HG03521 (cell line): ENCODE measurements around the gene TPH1.

Experiments used
- ATAC-seq: cut with Tn5 transposase; IDR thresholded peaks from one replicate; pipeline ENCODE4 v1.9.1; 2021; ENCODE audit warnings: mild to moderate bottlenecking, moderate library complexity; ENCODE audit not compliant: unreplicated experiment

TPH1 gene

GRCh38 chr11:18046116-18046777, at the start of gene TPH1:
TPH1 (minus strand) TSS chr11:18046269; CDS start chr11:18040762, 5,507 bp downstream.
- no peak for ATAC-seq

DNA sequence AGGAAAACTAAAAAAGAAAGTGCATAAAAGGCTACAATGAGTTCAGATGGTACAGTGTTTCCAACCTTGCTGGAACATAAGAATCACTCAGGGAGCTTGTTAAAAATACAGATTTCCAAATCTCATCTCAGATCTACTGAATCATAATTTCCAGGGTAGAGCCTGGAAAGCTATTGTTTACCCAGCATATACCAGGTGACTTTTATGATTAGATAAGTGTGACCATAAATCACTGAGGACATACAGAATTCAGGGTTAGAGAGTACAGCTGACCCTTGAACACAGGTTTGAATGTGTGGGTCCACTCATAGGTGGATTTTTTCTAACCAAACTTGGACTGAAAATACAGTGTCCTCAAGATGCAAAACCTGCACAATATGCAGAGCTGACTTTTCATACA, 47.9 kb upstream of the TPH1 start:
- no peak for ATAC-seq

DNA sequence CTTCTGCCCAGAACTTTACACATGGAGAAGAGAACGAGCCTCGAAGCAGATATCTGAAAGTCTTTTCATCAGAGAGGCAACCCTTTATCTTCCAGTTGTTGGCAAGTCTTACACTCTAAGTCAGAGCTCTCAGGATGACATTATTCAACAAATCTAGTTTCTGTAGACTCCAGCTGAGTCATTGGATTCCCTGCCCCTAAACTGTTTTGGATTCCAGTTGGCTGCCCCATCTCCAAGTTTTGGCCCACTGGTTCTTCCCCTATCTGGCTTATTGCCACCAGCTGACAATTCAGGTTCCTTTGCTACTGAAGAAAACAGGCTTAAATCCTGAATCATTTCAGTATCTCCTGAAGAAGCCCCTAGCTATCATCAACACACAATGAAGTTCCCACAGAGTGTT, 45.7 kb upstream of the TPH1 start:
- no peak for ATAC-seq

- no peak for ATAC-seq
These were observed 42.9 kb upstream of the TPH1 start for GRCh38 chr11:18088966-18089365.

GRCh38 chr11:18088366-18088765, 42.3 kb upstream of the TPH1 start:
- ATAC-seq: no peak

DNA sequence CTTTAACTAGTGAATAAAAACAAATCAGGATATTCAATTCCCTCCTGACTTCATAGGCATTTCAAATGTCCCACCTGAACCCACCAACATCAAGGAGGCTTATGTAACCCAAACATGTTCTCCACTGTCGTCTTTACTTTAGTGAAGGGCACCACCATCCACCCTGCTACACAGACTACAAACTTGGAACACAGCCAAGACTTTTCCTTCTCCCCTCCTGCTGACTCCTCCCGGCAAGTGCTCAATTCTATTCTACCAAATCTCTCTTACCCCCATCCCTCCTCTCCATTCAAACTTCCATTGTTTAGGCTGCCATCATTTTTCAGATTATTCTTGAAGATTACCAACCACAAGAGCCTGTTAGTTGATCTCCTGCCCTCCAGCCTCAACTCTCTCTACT, 35.5 kb upstream of the TPH1 start:
- ATAC-seq: no peak

GRCh38 chr11:18080451-18080850, 34.4 kb upstream of the TPH1 start:
- ATAC-seq: no peak

GRCh38 chr11:18078909-18079308, 32.8 kb upstream of the TPH1 start:
- no peak for ATAC-seq

- no peak for ATAC-seq
These were observed 29.4 kb upstream of the TPH1 start for GRCh38 chr11:18075444-18075843.

DNA sequence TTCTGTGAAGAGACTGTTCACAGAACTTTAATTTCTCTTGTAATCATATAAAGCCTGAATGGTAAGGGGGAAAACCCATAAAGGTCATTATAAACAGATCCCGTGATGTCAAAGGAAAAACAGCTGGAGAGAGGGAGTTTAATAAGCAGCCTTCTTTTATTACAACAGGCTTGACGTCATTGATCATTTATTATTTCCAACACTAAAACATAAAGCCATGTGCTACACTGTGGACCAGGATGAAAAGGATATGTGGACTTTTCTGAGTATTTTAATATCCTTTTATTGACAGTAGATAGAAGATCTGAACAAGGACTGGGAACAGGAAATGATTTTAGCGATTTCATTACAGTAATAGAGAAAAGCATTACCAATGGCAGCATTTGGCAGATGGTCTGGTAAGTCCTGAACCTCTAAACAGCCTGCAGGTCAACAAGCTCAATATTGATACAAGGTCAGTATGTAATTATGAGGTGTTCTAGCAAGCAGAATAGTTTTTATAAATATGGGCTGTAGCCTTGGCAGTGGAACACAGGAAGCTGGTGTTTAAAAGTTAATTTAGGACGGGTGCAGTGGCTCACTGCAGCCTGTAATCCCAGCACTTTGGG, 25.1 kb upstream of the TPH1 start:
- no peak for ATAC-seq

DNA sequence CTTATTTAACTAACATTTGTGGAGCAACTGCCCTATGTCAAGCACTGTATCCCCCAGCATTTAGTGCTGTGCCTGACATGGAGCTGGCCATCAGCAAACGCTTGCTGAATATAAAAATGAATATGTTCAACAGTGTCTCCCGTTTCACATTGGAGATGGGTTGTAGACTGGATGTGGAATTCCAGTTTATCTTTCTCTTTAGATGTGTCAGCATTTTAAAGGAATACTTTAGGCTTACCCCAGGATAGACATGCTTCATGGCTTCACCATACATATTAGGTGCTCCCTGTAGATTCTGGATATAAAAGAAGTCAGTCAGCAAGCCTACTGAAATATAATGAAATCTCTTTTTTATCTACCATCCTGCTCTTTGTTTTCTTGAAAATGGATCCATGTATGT, 21.3 kb upstream of the TPH1 start:
- no peak for ATAC-seq

- no peak for ATAC-seq
These were observed 20.6 kb upstream of the TPH1 start for GRCh38 chr11:18066626-18067025.

DNA sequence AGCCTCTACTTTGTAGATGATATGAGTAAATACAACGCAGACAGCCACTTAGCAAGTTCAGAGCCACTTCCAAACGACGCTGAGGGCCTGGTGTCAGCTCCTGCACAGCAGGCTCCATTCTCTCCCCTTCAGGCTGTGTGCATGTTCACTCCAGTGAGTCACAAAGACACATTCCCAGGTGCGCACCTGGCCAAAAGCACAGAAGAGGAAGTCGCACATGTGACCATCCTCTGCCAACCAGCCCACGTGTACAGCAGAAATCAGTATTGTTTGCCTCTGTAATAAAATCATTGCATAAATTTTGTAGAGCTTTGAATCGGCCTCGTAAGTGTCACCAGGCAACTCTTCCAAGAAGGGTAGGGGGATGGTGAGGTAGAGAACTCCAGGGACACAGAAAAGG, 19.5 kb upstream of the TPH1 start:
- ATAC-seq: no peak

DNA sequence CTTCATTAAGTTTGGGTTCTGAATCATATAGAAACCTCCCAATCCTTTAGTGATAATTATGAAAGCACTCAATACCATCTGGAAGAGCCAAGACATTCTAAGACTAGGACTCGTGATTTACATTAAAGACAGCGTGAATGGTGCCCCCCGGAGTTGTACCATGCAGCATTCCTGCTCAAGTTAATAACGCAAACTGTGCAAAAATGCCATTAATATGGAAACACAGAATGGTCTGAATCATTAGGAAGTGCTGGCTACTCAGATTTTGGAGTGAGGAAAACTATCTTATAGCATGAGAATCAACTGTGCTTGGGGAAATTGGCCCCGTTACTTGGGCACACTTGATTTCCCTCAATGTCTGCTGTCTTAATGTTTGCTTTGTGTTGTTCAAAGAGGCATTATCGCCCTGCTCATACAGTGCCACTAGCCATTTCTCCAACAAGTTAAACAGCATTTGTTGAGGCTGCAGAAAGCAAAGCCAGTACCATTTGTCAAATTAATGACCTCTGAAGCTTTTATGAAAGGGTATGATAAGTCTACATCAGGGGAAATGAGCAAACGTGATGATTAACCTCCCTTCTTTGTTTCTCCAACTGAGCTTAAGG, 18.5 kb upstream of the TPH1 start:
- no peak for ATAC-seq

GRCh38 chr11:18063862-18064434, 17.9 kb upstream of the TPH1 start:
- ATAC-seq: no peak

GRCh38 chr11:18063125-18063524, 17.1 kb upstream of the TPH1 start:
- ATAC-seq: no peak

DNA sequence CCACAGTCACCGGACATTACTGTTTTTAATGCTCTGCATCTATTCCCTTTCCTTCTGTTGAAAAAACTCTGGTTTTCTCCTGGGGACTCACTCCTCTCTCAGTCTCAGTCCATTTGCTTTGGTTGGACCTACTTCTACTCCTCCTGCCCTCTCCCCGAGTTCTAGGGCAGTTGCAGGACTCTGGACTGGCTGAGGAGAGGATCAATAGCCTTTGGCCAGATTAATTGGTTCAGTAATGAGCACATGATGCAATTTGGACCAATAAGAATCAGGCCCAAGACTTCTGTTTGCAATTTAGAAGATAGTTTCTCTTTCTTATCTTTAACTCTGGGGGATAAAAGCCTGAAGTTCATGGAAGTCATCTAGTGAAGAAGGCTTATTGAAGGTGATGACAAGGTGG, 15.3 kb upstream of the TPH1 start:
- no peak for ATAC-seq

- no peak for ATAC-seq
These were observed 10.6 kb upstream of the TPH1 start for GRCh38 chr11:18056561-18057181.

DNA sequence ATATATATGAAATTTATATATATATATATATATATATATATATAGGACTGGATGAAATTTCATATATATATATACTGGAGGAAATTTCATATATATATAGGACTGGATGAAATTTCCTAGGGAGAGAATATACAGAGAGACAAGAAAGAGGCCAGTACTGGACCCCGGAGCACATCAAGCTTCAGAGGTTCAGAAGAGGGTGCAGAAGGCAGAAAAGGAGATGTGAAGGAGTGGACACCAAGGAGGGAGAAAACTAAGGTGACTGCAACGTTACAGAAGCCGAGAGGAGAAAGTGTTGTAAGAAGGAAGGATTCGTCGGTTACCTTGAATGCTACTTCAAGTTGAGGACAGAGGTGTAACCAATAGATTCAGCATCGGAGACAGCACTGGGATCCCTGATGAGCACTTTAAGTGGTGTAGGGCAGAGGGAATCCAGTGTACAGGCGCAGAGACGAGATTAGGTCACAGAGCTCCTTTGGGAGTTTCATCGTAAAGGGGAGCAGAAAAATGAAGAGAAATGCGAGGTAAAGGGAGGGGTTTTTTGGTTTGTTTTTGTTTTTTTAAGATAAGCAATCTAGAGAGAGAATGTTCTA, 8.5 kb upstream of the TPH1 start:
- ATAC-seq: no peak

GRCh38 chr11:18050848-18051247, 4.8 kb upstream of the TPH1 start:
- ATAC-seq: no peak

DNA sequence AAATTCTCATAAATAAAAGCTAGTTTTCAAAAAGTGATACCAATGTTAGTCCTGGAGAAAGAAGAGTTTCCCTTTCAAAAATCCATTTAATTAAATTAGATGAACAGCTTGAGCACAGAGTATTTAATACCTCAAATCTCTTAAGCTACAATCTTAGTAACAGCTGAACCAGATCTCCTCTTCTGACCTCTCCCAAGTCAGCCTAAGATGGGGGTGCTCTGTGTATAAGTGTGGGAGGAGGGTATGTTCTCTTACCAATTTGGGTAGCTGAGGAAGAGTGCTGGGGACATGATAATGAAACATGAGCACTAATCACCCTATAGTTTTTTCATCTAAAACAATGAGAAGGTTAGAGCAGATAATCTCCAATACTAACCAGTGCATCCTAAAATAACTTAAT, 9.6 kb downstream of the TPH1 start:
- no peak for ATAC-seq
